IMR-90 (cell line): ENCODE measurements around the gene TERF2IP.

ENCODE experiments used
- CTCF ChIP-seq: conservative IDR thresholded peaks from 2 replicates; pipeline ENCODE4 v1.5.1; 2012; ENCODE audit warnings: mild to moderate bottlenecking, low read depth, low read length, improper control_type of control experiment
- POLR2A ChIP-seq: IDR thresholded peaks from 2 replicates; pipeline ENCODE4 v1.6.1; 2012; ENCODE audit warnings: mild to moderate bottlenecking, low read depth, low read length

DNA sequence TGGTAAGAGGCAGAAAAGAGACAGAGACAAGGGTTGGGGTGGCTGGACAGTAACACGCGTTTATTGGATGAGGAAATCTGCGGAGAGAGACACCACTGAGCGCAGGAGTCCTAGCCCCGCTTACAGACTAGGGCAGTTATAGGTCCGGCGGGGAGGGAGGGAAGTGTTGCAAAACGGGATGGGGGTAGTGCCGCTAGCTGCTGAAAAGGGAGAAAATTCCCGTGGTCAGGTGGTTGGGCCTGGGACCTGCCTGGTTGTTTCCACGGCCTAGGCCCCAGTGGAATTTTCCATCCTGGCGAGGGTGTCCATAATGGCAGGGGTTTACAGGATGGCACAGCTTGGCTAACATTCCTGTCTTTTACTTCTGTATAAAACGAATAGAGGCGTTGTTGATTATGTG lies 34.7 kb downstream of the TERF2IP start:
- TF ChIP-seq POLR2A (no peak), CTCF (no peak)
